HCT116 (cell line): ENCODE data around the gene ALB. TPM values are rescaled to one million over a fixed set of nuclear protein-coding genes. Genes with fewer than 3 reads are reported as not detected.

Experiments
- ATAC-seq: fragments of 200-7000 bp; cut with Tn5 transposase; 2 replicates; pipeline ENCODE4 v1.9.1; 2020; ENCODE audit warnings: mild to moderate bottlenecking, moderate library complexity
- BruUV-seq: library from RNA; stranded (reverse); fragments of 400-500 nt; replicated peaks from 2 replicates; lab custom pipeline; 2021; lab: Mats Ljungman, UMichigan
- CTCF ChIA-PET: fragments of 300-600 bp; sonication (Branson Sonifier 250); formaldehyde crosslinking; loops from one replicate; lab custom pipeline; 2021; ENCODE audit warnings: antibody characterized with exemption; lab: Charles Lee
- POLR2A ChIA-PET: fragments of 300-600, 350-600 bp; sonication (Branson Sonifier 250); formaldehyde crosslinking; loops from one replicate; lab custom pipeline; 2021; ENCODE audit warnings: antibody characterized with exemption; lab: Charles Lee
- RAD21 ChIA-PET, 2 experiments: fragments of 300-600 bp; sonication (Branson Sonifier 250); formaldehyde crosslinking; loops; one replicate each; lab custom pipeline; 2023; ENCODE audit warnings: low total read pairs in 2 of 2; ENCODE audit not compliant: uncharacterized antibody in 2 of 2, unreplicated experiment in 2 of 2, low non-redundant PET in 1 of 2; lab: Charles Lee
- DNase-seq: peaks from one replicate; pipeline ENCODE4 v3.0.0-alpha.2; 2010; ENCODE audit warnings: low read depth, low spot score
- H2AFZ ChIP-seq: fragments of 200-600 bp; shearing (Covaris generic), sonication (generic); 2 replicates; pipeline ENCODE4 v1.6.1; 2017; ENCODE audit warnings: low read depth, mixed run types, mixed read lengths, antibody characterized with exemption, low read length; ENCODE audit not compliant: poor library complexity, severe bottlenecking
- H3K27ac ChIP-seq: 2 replicates; pipeline ENCODE4 v1.5.1; 2012; ENCODE audit warnings: low read depth, low read length
- H3K27me3 ChIP-seq: fragments of 200-600 bp; sonication (generic); 2 replicates; pipeline ENCODE4 v1.6.1; 2016; ENCODE audit warnings: mixed run types, low read length, mixed read lengths; ENCODE audit not compliant: insufficient read depth
- H3K36me3 ChIP-seq, 2 experiments: fragments of 200-500 bp in 1 of 2; fragments of 200-600 bp in 1 of 2; sonication (Bioruptor generic) in 1 of 2; sonication (generic) in 1 of 2; 2 replicates each; pipeline versions ENCODE4 v1.5.1 to v1.6.1; 2014 to 2016; ENCODE audit warnings: low read length in 2 of 2, inconsistent platforms in 1 of 2, mixed read lengths in 1 of 2, mixed run types in 1 of 2; ENCODE audit not compliant: insufficient read depth in 2 of 2, control insufficient read depth in 1 of 2
- H3K4me1 ChIP-seq, 2 experiments: fragments of 200-600 bp in 1 of 2; sonication (generic) in 1 of 2; 2 replicates each; pipeline versions ENCODE4 v1.5.1 to v1.6.1; 2012 to 2017; ENCODE audit warnings: low read length in 2 of 2, inconsistent platforms in 1 of 2, mild to moderate bottlenecking in 1 of 2, mixed read lengths in 1 of 2, mixed run types in 1 of 2, moderate library complexity in 1 of 2; ENCODE audit not compliant: insufficient read depth in 2 of 2, control insufficient read depth in 1 of 2
- H3K4me2 ChIP-seq: fragments of 200-600 bp; sonication (generic); 2 replicates; pipeline ENCODE4 v1.6.1; 2017; ENCODE audit warnings: mixed run types, low read length, mixed read lengths
- H3K4me3 ChIP-seq, 2 experiments: fragments of 200-600 bp in 1 of 2; sonication (generic) in 1 of 2; replicated peaks in 1 of 2; 2 replicates each; pipeline ENCODE4 v1.5.1; 2011 to 2016; ENCODE audit warnings: low read length in 2 of 2, control low read depth in 1 of 2, low read depth in 1 of 2, mild to moderate bottlenecking in 1 of 2, mixed read lengths in 1 of 2, mixed run types in 1 of 2
- H3K79me2 ChIP-seq: fragments of 200-600 bp; sonication (generic); 2 replicates; pipeline ENCODE4 v1.6.1; 2017; ENCODE audit warnings: mild to moderate bottlenecking, mixed run types, low read length, moderate library complexity, mixed read lengths; ENCODE audit not compliant: insufficient read depth
- H3K9ac ChIP-seq: fragments of 200-600 bp; sonication (generic); 2 replicates; pipeline ENCODE4 v1.6.1; 2016; ENCODE audit warnings: low read length, mixed read lengths
- H3K9me2 ChIP-seq: fragments of 200-600 bp; sonication (generic), shearing (Covaris generic); 2 replicates; pipeline ENCODE4 v1.6.1; 2017; ENCODE audit warnings: mixed run types, mild to moderate bottlenecking, moderate library complexity; ENCODE audit not compliant: insufficient read depth
- H3K9me3 ChIP-seq, 2 experiments: fragments of 200-500 bp in 1 of 2; fragments of 200-600 bp in 1 of 2; sonication (Bioruptor generic) in 1 of 2; sonication (generic) in 1 of 2; 2 replicates each; pipeline ENCODE4 v1.6.1; 2014 to 2017; ENCODE audit warnings: low read length in 2 of 2, mixed read lengths in 2 of 2, inconsistent platforms in 1 of 2, low read depth in 1 of 2, mild to moderate bottlenecking in 1 of 2, mixed run types in 1 of 2, moderate library complexity in 1 of 2; ENCODE audit not compliant: control insufficient read depth in 1 of 2, insufficient read depth in 1 of 2
- H4K20me1 ChIP-seq: fragments of 200-600 bp; sonication (generic), shearing (Covaris generic); 2 replicates; pipeline ENCODE4 v1.6.1; 2017; ENCODE audit warnings: mixed run types, mild to moderate bottlenecking, moderate library complexity; ENCODE audit not compliant: insufficient read depth
- CBX3 ChIP-seq: IDR thresholded peaks from 2 replicates; pipeline ENCODE4 v1.6.1; 2012; ENCODE audit warnings: low read depth
- CEBPB ChIP-seq: IDR thresholded peaks from 2 replicates; pipeline ENCODE4 v1.6.1; 2012; ENCODE audit warnings: low read depth
- EGR1 ChIP-seq: IDR thresholded peaks from 2 replicates; pipeline ENCODE4 v1.6.1; 2012; ENCODE audit warnings: low read depth
- RAD21 ChIP-seq: IDR thresholded peaks from 2 replicates; pipeline ENCODE4 v1.6.1; 2012; ENCODE audit warnings: low read depth, mild to moderate bottlenecking
- SRF ChIP-seq: IDR thresholded peaks from 2 replicates; pipeline ENCODE4 v1.6.1; 2012; ENCODE audit warnings: low read depth
- YY1 ChIP-seq: IDR thresholded peaks from 2 replicates; pipeline ENCODE4 v1.6.1; 2011; ENCODE audit warnings: low read length, low read depth, moderate library complexity, mild to moderate bottlenecking; ENCODE audit not compliant: insufficient replicate concordance; ENCODE audit errors: extremely low read depth
- ZNF274 ChIP-seq: fragments of 200-500 bp; sonication (Bioruptor generic); IDR thresholded peaks from 2 replicates; pipeline ENCODE4 v1.6.1; 2014; ENCODE audit warnings: mild to moderate bottlenecking, low read depth, low read length, inconsistent platforms
- intact Hi-C: fragments of 100-400 bp; cut with micrococcal nuclease; formaldehyde crosslinking; loops from 2 replicates; pipeline ENCODE4 v1.10.0; 2022
- total RNA-seq: library from RNA; stranded (reverse); gene quantifications from one replicate; pipeline ENCODE4 v1.2.1, GENCODE V29; 2021; ENCODE audit not compliant: unreplicated experiment

ALB gene
- total RNA-seq, 1 experiment from 2014 or later: 26.7 TPM

DNA sequence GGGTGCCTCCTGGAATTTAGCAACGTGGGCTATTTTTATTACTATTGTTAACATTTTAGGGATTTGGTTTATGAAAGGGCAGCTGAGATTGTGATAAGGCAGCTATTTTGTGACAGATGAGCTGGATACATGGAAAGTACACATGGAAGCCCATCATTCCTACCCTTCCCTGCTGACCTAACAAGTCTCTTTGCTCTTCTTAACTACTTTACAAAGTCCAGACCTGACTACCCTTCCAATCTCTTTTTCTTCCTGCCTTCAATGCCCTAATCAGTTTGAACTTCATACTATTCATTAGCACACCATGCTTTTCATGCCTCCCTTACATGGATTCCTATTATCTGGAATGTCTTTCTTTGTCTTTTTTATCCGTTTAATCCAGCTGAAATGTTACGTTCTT, 22.6 kb downstream of the ALB start:
- Histone ChIP-seq H3K79me2 (no peaks in the 10 kb centered on the region), H3K36me3 (no peaks in the 10 kb centered on the region), H3K9me2 (no peaks in the 10 kb centered on the region), H3K4me3 (no peak overlapping the region), H3K27me3 (no peaks in the 10 kb centered on the region), H4K20me1 (no peaks in the 10 kb centered on the region), H2AFZ (no peak overlapping the region), H3K4me1 (no peaks in the 10 kb centered on the region), H3K27ac (no peak overlapping the region), H3K9ac (no peak overlapping the region), H3K4me2 (no peak overlapping the region), H3K9me3 (no peaks in the 10 kb centered on the region)
- RAD21 ChIA-PET: no interaction called here
- no TSS peak for BruUV-seq
- DNase-seq (no peak), ATAC-seq (no peak)
- POLR2A ChIA-PET: no interaction called here
- intact Hi-C loops: no loop called here
- TF ChIP-seq EGR1 (no peak), CEBPB (no peak)
- CTCF ChIA-PET: no interaction called here

DNA sequence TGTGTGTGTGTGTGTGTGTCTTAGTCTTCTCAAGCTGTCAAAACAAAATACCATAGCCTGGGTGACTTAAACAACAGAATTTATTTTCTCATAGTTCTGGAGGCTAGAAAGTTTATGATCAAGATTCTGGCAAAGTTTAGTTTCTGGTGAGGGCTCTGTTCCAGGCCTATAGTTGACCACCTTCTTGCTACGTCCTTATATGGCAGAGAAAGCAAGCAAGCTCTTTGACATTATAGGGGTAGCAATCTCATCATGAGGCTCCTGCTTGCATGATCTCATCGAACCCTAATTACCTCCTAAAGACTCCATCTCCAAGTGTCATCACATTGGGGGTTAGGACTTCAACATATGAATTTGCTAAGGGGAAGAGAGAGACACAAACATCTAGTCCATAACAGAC, 25.0 kb downstream of the ALB start:
- ATAC-seq (no peak), DNase-seq (no peak)
- intact Hi-C loops: no loop called here
- Histone ChIP-seq H3K9ac (no peak overlapping the region), H3K36me3 (no peaks in the 10 kb centered on the region), H3K4me1 (no peaks in the 10 kb centered on the region), H4K20me1 (no peaks in the 10 kb centered on the region), H3K27ac (no peak overlapping the region), H3K27me3 (no peaks in the 10 kb centered on the region), H3K9me2 (no peaks in the 10 kb centered on the region), H3K79me2 (no peaks in the 10 kb centered on the region), H3K9me3 (no peaks in the 10 kb centered on the region), H3K4me2 (no peak overlapping the region), H3K4me3 (no peak overlapping the region), H2AFZ (no peak overlapping the region)
- no TSS peak for BruUV-seq
- ChIA-PET RAD21 (no interaction called here), POLR2A (no interaction called here), CTCF (interaction anchor here (2.1 kb wide), 1 partner anchor 16 kb away, joined by 6 read pairs; no protein-coding TSS in a partner anchor)
- TF ChIP-seq RAD21: no peak
- TF ChIP-seq EGR1: no peak
- no peak for TF ChIP-seq CBX3
- TF ChIP-seq ZNF274: no peak
- no peak for TF ChIP-seq SRF
- TF ChIP-seq YY1: no peak
